Brain pericyte (primary cell): ENCODE measurements around the gene MAP4K2.

Experiments used
- DNase-seq: peaks from one replicate; pipeline ENCODE4 v3.0.0-alpha.2; 2012; ENCODE audit warnings: low read depth, low spot score

Gene MAP4K2

GRCh38 chr11:64791781-64792291 lies 11.2 kb downstream of the MAP4K2 start:
- no peak for DNase-seq

GRCh38 chr11:64790205-64791095 lies 12.6 kb downstream of the MAP4K2 start:
- no peak for DNase-seq

DNA sequence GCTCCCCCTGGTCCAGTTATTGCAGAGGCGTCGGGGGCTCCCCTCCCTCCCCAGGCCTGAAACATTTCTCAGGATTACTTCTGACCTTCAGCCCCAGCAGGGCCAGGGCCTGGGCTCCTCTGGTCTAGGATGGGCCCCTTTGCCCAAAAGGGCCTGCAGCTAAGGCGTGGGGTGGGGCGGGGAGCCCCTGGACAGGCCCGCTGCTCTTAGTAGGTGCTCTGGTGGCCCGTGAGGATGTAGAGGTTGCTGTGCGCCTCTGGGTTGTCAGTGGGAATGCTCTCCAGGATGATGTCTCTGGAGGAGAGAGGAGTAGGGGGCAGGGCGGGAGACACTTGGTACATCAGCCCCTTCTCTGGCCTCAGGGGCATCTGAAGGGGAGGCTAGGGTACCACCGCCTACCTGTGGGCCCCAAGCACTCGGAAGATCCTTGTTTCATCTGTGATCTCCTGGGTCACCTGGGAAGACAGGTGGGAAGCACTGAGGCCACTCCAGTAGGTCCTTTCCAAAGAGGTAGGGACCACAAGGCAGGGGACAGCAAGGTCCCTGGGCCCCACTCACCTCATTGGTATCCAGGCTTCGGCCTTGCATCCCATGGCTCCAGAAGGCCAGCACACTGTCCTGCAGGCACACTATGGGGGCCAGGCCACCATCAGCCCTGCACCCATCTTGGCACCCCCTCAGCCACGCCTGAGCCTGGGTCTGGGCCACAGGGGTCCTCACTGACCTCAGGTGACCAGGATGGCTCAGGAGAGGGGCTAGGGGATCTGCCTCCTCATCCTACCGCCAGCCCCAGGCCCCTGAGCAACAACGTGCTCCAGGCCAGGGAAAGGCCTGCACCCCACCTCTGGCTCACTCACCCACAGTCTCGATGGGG lies 13.4 kb downstream of the MAP4K2 start:
- no peak for DNase-seq

DNA sequence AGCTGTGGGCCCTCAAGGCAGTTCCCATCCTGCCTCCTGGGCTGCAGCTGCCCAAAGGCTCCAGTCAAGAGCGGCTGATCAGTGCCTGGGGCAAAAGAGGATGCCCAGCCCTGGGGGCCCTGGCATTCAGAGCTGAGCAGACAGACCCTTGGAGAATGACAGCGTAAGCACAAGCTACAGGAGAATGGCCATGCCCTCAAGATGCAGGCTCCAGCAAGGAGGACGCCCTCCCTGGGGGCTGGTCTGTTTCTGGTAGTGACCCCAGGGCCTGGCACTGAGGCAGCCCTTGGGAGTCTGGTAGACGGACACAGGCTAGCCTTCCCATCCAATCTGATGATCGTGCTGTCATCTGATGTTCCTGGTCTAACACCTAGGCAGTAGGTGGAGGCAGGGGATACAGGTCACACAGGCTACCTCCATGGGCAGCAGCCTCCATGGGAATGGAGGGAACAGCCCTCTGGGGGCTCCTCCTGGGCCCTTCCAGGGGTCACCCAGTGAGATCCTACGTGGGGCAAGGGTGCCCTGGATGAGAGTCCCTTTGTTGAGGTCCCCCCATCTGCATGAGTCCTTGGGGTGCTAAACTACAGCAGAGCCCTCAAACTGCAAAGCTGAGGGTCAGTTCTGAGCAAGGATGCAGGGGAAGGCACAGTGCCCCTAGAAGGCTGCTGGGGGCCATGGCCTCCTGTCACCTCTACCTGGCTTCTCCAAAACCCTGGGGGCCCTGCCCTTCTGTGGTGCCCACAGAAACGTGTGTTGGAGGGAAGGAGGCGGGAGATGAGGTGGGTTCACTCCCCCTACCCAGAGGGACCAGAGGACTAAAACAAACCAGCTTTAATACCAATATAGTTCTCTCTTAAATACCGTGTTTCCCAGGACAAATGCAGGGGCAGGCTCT lies 14.4 kb downstream of the MAP4K2 start:
- no peak for DNase-seq

- no peak for DNase-seq
Measured at GRCh38 chr11:64787526-64788320, 15.3 kb downstream of the MAP4K2 start.

GRCh38 chr11:64786308-64786707 lies 16.7 kb downstream of the MAP4K2 start:
- no peak for DNase-seq

DNA sequence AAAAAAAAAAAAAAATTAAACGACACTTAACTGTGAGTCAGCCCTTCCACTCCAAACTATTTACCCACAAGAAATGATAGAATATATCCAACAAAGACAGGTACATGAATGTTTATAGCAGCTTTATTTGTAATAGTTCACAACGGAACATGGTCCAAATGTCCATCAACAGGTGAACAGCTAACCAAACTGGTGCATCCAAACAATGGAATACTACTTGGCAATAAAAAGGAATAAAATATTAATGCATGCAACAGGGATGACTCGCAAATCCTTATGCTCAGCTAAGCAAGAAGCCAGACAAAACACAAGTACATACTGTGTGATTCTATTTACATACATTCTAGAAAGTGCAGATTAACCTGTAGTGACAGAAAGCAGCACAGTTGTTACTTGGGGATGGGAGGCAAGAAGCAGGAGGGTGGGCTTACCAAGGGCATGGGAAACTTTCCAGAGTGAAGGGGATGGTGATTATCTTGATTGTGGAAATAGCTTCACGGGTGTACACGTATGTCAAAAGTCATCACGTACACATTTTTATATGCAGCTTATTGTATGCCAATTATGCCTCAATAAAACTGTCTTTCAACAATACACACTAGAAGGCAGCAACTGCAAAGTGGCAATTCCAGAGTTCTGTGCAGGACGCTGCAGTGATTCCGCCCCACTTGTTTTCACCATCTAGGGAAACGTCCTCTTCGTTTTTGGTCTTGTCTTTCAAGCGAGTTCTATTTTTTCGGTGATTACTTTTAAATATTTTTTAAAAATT lies 18.0 kb downstream of the MAP4K2 start:
- DNase-seq: no peak

DNA sequence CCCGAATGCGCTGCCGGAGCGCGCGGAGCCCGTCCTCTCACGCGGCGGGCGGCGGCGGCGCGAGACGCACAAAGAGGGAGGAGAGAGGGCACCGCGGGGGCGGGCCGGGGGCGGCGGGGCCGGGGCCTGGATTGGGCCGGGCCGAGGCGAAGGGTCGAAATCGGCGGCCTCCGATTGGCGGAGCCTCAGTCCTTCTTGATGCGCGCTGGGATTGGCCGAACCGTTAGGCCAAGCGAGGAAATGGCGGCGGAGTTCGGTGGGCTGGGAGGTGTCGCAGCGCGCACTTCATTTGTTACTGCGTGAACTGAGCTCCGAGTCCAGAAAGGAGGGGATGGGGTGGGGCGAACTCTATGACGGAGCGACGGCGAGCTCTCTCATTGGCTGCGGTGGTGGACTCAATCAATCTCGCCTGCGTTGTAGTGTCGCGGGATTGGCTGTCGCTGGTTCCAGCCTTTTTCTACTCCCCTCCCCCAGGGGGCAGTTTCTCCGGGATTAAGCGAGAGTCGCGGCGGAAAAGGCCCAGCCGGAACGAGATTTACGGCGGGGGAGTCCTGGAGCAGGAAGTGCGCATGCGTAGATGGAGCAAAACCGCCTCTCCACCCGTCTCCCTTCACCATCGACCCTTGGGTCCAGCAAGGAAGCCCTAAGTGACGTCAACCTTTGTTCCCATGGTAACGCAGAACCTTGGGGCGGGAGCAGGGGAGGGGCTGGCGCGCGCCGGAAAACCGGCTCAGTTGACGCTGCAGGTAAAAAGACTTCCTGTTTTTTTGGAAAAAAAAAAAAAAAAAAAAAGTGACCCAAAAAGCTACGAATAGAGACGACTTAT lies 24.3 kb downstream of the MAP4K2 start, which contains the start of gene SF1:
SF1 (minus strand) TSS at position 70 of the 826 bp plus-strand sequence. CDS start 150 bp downstream, outside the sequence.
- DNase-seq: peak; percentile 100

DNA sequence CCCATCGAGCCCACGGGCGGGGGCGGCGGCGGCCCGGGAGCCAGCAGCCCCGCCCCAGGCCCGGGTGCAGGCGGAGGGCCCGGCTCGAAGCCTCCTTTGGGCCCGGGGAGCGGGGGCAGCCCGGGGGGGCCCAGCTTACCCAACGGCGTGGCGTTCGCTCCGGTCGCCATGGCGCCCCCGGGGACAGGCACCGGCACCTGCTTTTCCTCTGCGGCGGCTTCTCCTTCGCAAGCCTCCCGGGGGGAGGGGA lies 24.9 kb downstream of the MAP4K2 start:
- no peak for DNase-seq

DNA sequence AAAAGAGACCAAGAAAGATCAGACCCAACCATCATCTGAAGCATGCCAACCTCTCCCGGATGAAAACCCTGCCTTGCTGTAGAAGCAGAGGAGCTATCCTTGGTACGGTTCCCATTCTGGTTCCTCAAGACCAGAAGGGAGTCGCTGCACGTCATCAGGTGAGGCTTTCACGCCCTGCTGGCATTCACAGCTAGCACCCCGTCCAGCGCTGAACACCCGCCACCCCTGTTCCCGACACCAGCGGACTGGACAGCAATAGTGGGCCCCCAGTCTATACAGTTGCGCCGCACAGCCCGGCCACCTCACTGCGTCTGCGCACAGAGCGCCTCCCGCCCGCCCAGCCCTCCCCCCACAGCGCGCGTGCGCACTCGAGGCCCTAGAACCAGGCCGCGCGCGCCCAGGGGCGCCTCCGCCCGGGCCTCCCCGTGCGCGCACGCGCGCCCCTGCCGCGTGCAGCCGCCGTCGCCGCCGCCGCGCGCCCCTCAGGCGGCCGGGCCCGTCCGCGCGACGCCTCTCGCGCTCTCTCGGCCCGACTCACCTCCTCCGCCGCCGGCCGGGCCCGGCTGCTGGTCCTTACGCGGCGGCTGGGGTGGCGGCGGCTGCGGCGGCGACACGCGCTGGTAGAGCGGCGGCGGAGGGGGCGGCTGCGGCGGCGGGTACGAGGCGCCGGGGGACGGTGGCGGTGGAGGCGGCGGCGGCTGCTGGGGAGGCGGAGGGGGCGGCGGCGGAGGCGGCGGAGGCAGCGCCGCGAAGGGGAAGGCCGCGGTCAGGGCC lies 25.4 kb downstream of the MAP4K2 start:
- no peak for DNase-seq

DNA sequence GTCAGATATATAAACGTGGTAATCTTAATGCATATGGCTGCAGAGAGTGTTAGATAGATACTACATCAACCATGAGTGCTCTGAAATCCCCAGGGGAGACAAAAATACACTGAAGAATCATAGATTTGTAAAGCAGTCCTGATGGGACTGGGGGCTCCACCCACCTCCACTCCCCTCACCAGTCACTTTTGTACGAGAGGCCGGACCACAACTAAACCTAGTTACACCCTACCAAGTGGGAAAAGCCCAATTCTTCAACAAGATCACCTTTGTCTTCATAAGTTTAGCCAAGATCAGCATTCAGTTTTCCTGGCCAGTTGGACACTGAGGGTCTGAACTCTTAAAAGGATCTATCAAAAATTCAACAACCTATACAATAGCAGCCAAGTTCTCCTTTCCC lies 26.1 kb downstream of the MAP4K2 start:
- no peak for DNase-seq

- DNase-seq: no peak
Measured at GRCh38 chr11:64776425-64776824, 26.6 kb downstream of the MAP4K2 start.

DNA sequence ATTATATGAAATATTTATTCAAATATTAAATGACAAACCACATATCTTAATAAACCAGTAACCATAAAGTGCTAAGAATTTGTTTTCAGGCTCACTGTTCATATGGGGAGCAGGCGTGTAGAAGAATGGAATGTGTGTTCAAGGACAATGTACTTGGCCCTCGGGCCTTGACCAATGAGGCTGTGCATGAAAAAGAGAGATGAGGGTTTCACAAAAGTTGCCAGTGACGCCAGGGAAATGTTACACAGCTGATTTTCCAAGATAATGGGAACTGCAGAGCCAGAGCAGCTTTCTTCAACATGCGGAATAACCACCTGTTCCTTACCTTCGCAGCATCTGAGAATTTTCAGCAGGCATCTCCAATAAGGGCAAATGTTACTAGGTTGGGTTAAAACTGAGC lies 28.9 kb downstream of the MAP4K2 start:
- no peak for DNase-seq

- no peak for DNase-seq
Measured at GRCh38 chr11:64772303-64773018, 30.6 kb downstream of the MAP4K2 start.

- no peak for DNase-seq
Measured at GRCh38 chr11:64771861-64772260, 31.2 kb downstream of the MAP4K2 start.

GRCh38 chr11:64770120-64770519 lies 32.9 kb downstream of the MAP4K2 start:
- no peak for DNase-seq

DNA sequence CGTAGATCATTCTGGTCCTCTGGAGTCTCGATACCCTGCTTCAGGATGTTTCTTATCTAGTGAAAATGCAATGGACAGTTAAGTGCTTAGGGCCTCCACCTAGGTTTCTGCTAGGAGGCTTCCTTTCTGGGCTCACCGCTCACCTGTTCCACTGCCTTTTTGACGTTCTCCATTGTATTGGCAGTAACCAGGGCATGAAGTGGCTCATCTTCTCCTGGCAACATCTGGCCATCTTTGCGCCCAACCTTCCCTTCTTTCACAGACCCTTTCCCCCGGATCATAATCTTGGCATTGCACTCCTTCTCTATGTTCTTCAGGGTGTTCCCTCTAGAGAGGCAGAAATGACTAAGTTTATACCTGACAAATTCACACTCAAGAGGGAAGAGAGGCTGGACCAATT lies 33.7 kb downstream of the MAP4K2 start:
- no peak for DNase-seq

GRCh38 chr11:64768300-64768694 lies 34.7 kb downstream of the MAP4K2 start:
- DNase-seq: no peak
